HG03135 (cell line): ENCODE results near the gene PSTK.

Experiments
- ATAC-seq: cut with Tn5 transposase; IDR thresholded peaks from one replicate; pipeline ENCODE4 v1.9.1; 2021; ENCODE audit warnings: mild to moderate bottlenecking, moderate library complexity; ENCODE audit not compliant: unreplicated experiment

PSTK gene

DNA sequence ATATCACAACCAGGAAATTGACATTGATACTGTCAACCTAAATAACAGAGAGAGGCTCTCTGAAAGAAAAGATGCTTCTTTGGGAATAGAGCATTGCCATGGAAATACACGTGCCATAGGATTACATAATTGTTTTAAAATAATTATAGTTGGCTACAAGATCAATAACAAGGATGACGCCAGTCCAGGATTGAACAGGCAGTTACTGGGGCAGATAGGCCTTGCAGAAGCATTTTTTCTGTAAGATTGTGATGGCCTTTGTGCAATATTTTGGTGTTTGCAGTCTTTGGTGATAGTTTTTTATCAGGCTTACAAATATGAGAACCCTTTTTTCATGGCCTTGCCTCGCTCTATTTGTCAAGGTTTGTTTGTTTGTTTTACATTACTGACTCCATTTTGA is 39.1 kb downstream of the PSTK start:
- no peak for ATAC-seq

DNA sequence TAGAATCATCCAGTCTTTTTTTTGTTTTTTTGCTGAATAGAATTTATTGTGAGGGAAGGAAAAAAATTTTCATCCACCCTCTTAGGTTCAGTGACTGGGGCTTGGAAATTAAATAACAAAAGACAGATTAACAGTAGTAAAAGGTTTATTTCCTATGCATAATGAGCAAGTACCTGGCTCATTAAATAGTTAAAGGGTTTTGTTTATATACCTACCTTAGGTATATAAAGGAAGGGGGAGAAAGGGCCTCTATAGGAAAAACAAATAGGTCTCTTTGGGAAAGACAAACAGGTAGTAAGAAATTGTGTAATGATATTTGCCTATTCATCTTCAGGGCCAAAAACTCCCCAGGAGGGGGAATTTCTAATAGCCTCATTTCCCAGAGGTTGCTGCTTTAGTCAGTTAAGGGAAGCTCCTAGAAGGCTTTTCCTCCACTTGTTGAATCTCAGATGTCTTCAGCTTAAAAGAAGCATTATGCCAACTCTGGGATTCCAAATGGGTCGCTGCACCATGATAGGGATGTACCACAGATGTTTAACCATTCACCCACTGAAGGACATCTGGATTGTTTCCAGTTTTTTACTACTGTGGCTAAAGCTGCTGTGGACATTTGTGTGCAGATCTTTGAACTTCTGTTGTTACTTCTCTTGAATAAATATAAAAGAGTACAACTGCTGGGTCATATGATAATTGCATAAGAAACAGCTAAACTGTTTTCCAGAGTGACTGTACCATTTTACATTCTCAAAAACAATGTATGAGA is 39.9 kb downstream of the PSTK start:
- no peak for ATAC-seq

DNA sequence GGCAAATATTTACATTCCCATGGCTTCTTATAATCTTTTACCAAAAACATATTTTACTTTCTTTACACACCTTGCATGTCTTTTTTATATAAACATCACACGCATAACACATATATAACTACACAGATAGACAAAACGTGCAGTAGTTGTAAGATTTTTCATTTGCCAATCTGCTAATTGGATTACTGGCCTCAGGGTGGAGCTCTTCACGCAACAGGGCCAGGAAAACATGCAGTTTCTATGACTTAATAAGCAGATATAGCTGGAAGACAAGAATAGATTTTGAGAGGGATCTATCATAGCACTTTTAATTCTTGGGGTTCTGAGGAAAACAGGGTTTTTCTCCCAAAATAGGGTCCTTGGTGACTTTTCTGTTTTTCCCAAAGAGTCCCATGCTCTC is 41.3 kb downstream of the PSTK start:
- ATAC-seq = no peak

DNA sequence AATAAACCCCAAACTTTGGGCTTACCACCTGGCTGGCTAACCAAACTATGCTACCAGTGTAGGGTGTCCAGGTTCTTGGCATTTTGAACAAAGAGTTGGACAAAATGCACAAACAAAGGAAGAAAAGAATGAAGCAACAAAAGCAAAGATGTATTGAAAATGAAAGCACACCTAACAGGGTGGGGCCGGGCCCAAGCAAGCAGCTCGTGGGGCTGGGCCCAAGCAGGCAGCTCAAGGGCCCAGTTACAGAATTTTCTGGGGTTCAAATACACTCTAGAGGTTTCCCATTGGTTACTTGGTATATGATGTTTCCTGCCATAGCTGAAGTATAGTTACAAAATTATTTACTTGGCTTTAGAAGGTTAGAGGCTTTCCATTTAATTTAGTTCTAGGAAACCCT is 44.3 kb downstream of the PSTK start:
- no peak for ATAC-seq

DNA sequence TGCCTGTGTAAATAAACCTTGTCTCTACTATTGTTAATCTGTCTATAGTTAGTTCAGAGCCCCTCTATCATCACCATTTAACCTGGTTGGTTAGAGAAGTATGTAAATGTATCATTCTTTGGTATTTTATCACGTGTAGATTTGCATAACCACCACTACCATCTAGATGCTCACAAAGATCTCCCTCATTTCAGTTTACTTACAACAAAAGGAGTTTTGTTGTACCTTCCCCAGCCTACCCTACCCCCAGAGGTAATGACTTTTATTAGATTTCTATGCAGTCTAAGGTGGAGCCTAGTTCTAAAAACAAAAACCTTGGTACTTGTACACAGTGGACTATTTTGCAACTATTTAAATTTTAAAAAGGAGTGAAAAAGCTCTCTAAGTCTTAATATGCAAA is 46.1 kb downstream of the PSTK start:
- no peak for ATAC-seq

DNA sequence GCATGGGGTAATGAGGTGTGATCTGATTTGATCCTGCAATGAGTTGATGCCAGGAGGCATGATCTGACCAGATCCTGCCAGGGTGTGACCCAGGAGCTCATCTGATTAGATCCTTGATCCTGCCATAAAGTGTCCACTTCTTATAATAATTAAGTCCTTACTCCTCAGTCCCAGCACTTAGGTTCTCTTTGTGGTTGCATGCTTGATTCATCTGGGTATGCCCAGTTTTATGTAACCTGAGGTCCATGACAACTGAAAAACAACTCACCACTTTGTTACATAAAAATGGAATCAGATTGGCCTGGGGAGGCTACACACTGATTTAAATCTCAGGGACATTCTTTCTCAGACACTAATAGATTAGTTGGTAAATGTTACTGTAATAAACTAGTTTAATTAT is 47.7 kb downstream of the PSTK start:
- no peak for ATAC-seq

DNA sequence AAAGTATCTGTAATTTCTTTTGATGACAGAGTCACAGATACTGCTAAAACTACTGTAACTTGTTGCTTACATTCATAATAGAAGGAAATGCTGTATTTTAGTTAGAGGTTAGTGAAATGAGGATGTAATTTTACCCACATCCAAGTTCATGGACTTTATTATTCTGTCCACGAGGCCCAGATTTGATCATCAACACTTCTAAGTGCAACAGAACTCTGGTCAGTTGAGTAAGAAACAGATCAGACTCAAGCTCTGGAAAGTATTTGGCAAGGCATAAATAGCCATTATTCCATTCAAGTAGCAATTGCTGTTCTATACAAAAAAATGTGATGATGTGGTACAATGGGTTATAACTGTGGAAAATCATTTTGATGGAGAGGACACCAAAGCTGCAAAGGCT is 50.9 kb downstream of the PSTK start:
- no peak for ATAC-seq

DNA sequence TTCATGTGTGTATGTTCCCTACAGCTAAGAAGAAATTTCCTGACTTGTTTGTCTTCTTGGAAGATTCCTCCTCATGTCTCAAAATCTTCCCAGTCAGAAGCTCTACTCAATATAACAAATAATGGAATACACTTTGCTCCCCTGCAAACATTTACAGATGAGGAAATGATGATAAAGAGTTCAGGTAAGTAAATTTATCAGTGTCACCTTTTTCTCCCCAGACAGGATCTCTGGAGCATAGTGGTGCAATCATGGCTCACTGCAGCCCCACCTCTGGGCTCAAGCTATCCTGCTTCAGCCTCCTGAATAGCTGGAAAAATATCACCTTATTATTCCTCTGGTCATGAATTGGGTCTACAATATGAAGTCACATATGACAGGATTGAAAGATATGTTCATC is 54.1 kb downstream of the PSTK start:
- ATAC-seq = no peak

DNA sequence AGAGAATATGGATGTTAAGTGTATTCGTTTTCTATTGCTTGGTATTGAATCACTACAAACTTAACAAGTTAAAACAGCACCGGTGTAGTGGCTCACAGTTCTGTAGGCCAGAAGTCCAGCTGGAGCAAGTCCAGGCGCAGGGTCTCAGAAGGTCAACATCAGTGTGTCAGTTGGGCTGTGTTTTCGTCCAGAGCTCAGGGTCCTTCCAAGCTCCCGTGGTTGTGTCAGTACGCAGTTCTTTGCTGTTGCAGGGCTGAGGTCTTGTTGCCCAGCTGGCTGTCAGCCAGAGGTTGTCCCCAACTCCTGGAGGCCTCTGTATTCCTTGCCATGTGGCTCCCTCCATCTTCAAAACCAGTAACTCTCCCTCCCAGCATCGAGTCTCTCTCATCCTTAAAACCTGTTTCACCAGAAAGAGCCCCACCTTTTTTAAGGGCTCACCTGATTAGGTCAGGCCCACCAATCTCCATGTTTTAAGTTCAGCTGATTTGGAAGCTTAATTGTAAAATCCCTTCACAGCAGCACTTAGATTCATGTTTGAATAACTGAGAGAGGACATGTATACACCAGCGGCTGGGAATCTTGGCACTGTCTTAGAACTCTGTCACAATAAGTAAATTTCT is 55.4 kb downstream of the PSTK start:
- no peak for ATAC-seq

DNA sequence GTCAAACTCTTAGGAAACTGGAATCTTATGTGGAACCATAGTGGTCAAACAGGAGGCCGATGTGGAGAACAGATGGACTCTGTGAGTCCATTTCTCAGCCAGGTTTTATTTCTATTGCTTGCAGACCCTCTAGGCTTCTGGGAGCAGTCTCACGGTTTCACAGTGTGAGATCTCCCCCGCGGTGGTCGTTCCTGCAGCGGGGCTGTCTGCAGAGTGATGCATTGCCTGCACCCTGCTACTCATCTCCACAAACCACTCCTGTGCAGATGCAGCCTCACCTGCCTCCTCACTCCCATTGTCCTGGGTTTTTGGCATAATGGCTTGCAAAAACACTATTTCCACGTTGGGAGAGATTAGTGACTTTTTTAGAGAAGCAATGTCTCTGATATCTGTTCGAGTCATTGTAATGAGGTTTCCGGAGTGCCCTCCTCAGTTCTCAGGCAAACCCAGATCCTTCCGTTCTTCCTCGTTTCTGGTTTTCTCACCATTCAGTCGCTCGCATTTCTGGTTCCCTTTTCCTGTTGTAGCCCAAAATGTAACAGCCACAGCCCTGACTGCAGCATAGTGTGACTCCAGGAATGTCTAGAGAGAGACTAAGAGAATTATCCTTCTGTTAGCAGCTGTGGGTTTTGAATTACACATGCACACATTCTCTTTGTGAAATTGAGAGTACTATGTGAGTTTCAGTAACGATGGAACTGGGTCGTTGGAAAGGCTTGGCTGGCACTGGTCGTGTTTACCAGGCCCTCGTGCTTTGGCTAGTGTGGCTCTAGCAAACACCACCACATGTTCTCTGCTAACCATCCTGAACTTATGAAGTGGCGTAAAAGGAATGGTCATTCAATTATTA is 58.8 kb downstream of the PSTK start:
- no peak for ATAC-seq

DNA sequence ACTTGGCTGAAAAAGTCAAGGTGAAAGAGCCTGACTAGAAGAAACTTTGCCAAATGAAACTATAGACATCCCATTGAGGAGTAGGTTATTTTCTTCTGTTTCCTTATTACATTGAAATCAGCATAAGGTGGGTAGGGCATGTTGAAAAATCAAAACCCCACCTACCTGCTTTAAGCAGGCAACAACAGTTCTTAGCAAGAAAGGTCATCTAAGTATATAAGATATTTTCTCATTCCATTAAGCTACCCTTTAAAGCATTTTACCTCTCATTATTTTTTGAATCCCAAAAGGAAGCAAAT is 59.4 kb downstream of the PSTK start:
- no peak for ATAC-seq
